H1 (cell line): ENCODE results near the gene CD63. TPM values are rescaled to one million over a fixed set of nuclear protein-coding genes. Genes with fewer than 3 reads are reported as not detected.

Experiments
- ATF2 ChIP-seq: IDR thresholded peaks from 2 replicates; pipeline ENCODE4 v1.6.1; 2012; ENCODE audit warnings: low read length, inconsistent platforms
- CTBP2 ChIP-seq: IDR thresholded peaks from 2 replicates; pipeline ENCODE4 v1.7.0; 2011; ENCODE audit warnings: borderline replicate concordance, mild to moderate bottlenecking, moderate library complexity, mixed read lengths, low read length; ENCODE audit not compliant: insufficient read depth, insufficient read length
- POLR2AphosphoS5 ChIP-seq: IDR thresholded peaks from 2 replicates; pipeline ENCODE4 v1.6.1; 2011; ENCODE audit warnings: low read depth, low read length
- RAD21 ChIP-seq, 2 experiments: IDR thresholded peaks in 1 of 2; conservative IDR thresholded peaks in 1 of 2; 2 replicates each; pipeline ENCODE4 v1.6.1; 2011; ENCODE audit warnings: low read depth in 2 of 2, low read length in 2 of 2, improper control_type of control experiment in 1 of 2, inconsistent platforms in 1 of 2, mild to moderate bottlenecking in 1 of 2, moderate library complexity in 1 of 2
- RNF2 ChIP-seq: fragments of 200-900, 300-1000 bp; sonication (generic); IDR thresholded peaks from 2 replicates; pipeline ENCODE4 v1.7.1; 2016; ENCODE audit warnings: borderline replicate concordance, low read depth, mild to moderate bottlenecking, antibody characterized with exemption, low read length; ENCODE audit not compliant: poor library complexity, severe bottlenecking; ENCODE audit errors: missing control alignments
- SIN3A ChIP-seq, 2 experiments: IDR thresholded peaks in 1 of 2; conservative IDR thresholded peaks in 1 of 2; 2 replicates each; pipeline ENCODE4 v1.6.1; 2011 to 2012; ENCODE audit warnings: low read length in 2 of 2, improper control_type of control experiment in 1 of 2, low read depth in 1 of 2, mild to moderate bottlenecking in 1 of 2
- TAF1 ChIP-seq: IDR thresholded peaks from 2 replicates; pipeline ENCODE4 v1.6.1; 2011; ENCODE audit warnings: mild to moderate bottlenecking, low read depth, low read length
- TEAD4 ChIP-seq: IDR thresholded peaks from 2 replicates; pipeline ENCODE4 v1.6.1; 2012; ENCODE audit warnings: low read depth, low read length, inconsistent platforms, mixed read lengths
- polyA plus RNA-seq, 7 experiments: library from polyadenylated mRNA; depleted of rRNA in 3 of 7; stranded (reverse) in 5 of 7; unstranded in 2 of 7; fragments of >200 nt in 5 of 7; fragments of 200-250 nt in 2 of 7; gene quantifications; 1 replicate in 5 of 7; 2 replicates in 1 of 7; 4 replicates in 1 of 7; pipeline versions ENCODE4 v1.2.1 to v1.2.3, GENCODE V29; 2011 to 2013; ENCODE audit warnings: missing spikeins in 2 of 7, mixed read lengths in 2 of 7
- total RNA-seq: library from RNA; stranded (reverse); fragmentation: NEBNext Ultra II Directional; extraction: Animal tissue kit (Norgen Biotek cat#: 25700); gene quantifications from 2 replicates; pipeline ENCODE4 v1.2.1, GENCODE V29; 2021
- TF ChIP-seq, protein P1 (sequence below): IDR thresholded peaks from 2 replicates; pipeline ENCODE4 v1.6.1; 2012; ENCODE audit warnings: inconsistent platforms

The CD63 gene
- total and polyA plus RNA-seq, 2 of the 8 experiments (the other 6 are each of a cell fraction or from before 2014, with no cell fraction given), result 440 to 526 TPM

- TF ChIP-seq, protein P1, sequence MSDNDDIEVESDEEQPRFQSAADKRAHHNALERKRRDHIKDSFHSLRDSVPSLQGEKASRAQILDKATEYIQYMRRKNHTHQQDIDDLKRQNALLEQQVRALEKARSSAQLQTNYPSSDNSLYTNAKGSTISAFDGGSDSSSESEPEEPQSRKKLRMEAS, result peak; percentile 82
- TF ChIP-seq RAD21 (IDR thresholded peaks at IDR 0.05 in 1 of 2, conservative IDR thresholded peaks at IDR 0.05 in 1 of 2; ENCODE audit: low read depth in 2 of 2, low read length in 2 of 2), result no peak
- TF ChIP-seq SIN3A (conservative IDR thresholded peaks at IDR 0.05 in 1 of 2, IDR thresholded peaks at IDR 0.05 in 1 of 2; ENCODE audit: low read depth in 1 of 2, low read length in 2 of 2), result peak; percentile 78; a peak in 3 of 4 replicates
- TF ChIP-seq RNF2, result no peak
- TF ChIP-seq POLR2AphosphoS5, result no peak
- TF ChIP-seq CTBP2, result no peak
- peak; percentile 44 for TF ChIP-seq TAF1
- 0 out of 2 replicates have a peak, but pooled peaks have one; percentile 48 for TF ChIP-seq ATF2
- no peak for TF ChIP-seq TEAD4
- TF ChIP-seq, all 59 proteins: peak for 15
These were observed at the start of gene CD63 (continued) for GRCh38 chr12:55728939-55729818.
